Measurements from ENCODE around the gene TAGAP. TPM values are rescaled to one million over a fixed set of nuclear protein-coding genes. Genes with fewer than 3 reads are reported as not detected.

TAGAP gene
- total RNA-seq, 1 experiment from 2014 or later: 0.30 TPM

GRCh38 chr6:159023893-159024292, 20.9 kb downstream of the TAGAP start:
- Histone ChIP-seq H3K79me2 (ENCODE audit: insufficient read depth, low read length) (no peaks in the 10 kb centered on the region), H3K9me3 (ENCODE audit: control insufficient read depth in 1 of 2, insufficient read depth in 1 of 2, low read depth in 1 of 2, low read length in 2 of 2) (no peaks in the 10 kb centered on the region), H3K27me3 (ENCODE audit: insufficient read depth, low read length) (no peaks in the 10 kb centered on the region), H3K4me2 (ENCODE audit: low read length) (no peak overlapping the region), H4K20me1 (ENCODE audit: insufficient read depth) (no peaks in the 10 kb centered on the region), H3K27ac (ENCODE audit: low read depth, low read length) (no peak overlapping the region), H3K4me1 (ENCODE audit: control insufficient read depth in 1 of 2, insufficient read depth in 2 of 2, low read length in 2 of 2) (no peaks in the 10 kb centered on the region), H3K36me3 (ENCODE audit: control insufficient read depth in 1 of 2, insufficient read depth in 2 of 2, low read length in 2 of 2) (no peaks in the 10 kb centered on the region), H3K9ac (ENCODE audit: low read length) (no peak overlapping the region), H2AFZ (ENCODE audit: low read depth, low read length, poor library complexity, severe bottlenecking) (no peak overlapping the region), H3K9me2 (ENCODE audit: insufficient read depth) (no peaks in the 10 kb centered on the region), H3K4me3 (replicated peaks in 1 of 2; ENCODE audit: low read depth in 1 of 2, low read length in 2 of 2) (no peak overlapping the region)
- ChIA-PET POLR2A (no interaction called here), RAD21 (ENCODE audit: low non-redundant PET in 1 of 2, low total read pairs in 2 of 2, uncharacterized antibody in 2 of 2, unreplicated experiment in 2 of 2) (no interaction called here), CTCF (interaction anchor here (1.3 kb wide), 1 partner anchor 15 kb away, joined by 3 read pairs; no protein-coding TSS in a partner anchor)
- no peak for ATAC-seq
- DNase-seq (ENCODE audit: low read depth, low spot score): no peak
- TF ChIP-seq REST (IDR thresholded peaks at IDR 0.05; ENCODE audit: low read depth) (no peak), EZH2phosphoT487 (IDR thresholded peaks at IDR 0.05; ENCODE audit: borderline replicate concordance) (no peak), MAX (IDR thresholded peaks at IDR 0.05) (no peak), RAD21 (IDR thresholded peaks at IDR 0.05; ENCODE audit: low read depth) (no peak), SRF (IDR thresholded peaks at IDR 0.05; ENCODE audit: low read depth) (no peak), SIN3A (IDR thresholded peaks at IDR 0.05; ENCODE audit: low read depth) (no peak), CTCF (IDR thresholded peaks at IDR 0.05 in 2 of 3, conservative IDR thresholded peaks at IDR 0.05 in 1 of 3; ENCODE audit: borderline replicate concordance in 1 of 3, insufficient read depth in 1 of 3, low read depth in 2 of 3, low read length in 2 of 3) (no peak), YY1 (IDR thresholded peaks at IDR 0.05; ENCODE audit: extremely low read depth, insufficient replicate concordance, low read depth, low read length) (no peak), TCF7L2 (IDR thresholded peaks at IDR 0.05; ENCODE audit: borderline replicate concordance, extremely low read depth, insufficient read depth, insufficient read length) (no peak), EGR1 (IDR thresholded peaks at IDR 0.05; ENCODE audit: low read depth) (no peak), ZBTB33 (IDR thresholded peaks at IDR 0.05; ENCODE audit: extremely low read depth, insufficient replicate concordance, low read length) (no peak), CBX3 (IDR thresholded peaks at IDR 0.05; ENCODE audit: low read depth) (no peak), POLR2A (IDR thresholded peaks at IDR 0.05; ENCODE audit: borderline replicate concordance, extremely low read depth, insufficient read depth, insufficient read length) (no peak), ZNF274 (IDR thresholded peaks at IDR 0.05; ENCODE audit: low read depth, low read length) (no peak), ELF1 (IDR thresholded peaks at IDR 0.05; ENCODE audit: borderline replicate concordance, low read depth) (no peak)
- intact Hi-C loops (cut with micrococcal nuclease): no loop called here
- BruUV-seq (replicated peaks): no TSS peak

All from HCT116 (cell line).